GM08714 (cell line): ENCODE measurements around the gene ERC2.

Source experiments
- H3K4me3 ChIP-seq: fragments of 200-500 bp; sonication (Bioruptor generic); 2 replicates; pipeline ENCODE4 v1.5.1; 2014; ENCODE audit warnings: mild to moderate bottlenecking, low read length, inconsistent platforms
- ZNF274 ChIP-seq: IDR thresholded peaks from 2 replicates; pipeline ENCODE4 v1.6.1; 2012; ENCODE audit warnings: mild to moderate bottlenecking, low read depth, low read length

The ERC2 gene

DNA sequence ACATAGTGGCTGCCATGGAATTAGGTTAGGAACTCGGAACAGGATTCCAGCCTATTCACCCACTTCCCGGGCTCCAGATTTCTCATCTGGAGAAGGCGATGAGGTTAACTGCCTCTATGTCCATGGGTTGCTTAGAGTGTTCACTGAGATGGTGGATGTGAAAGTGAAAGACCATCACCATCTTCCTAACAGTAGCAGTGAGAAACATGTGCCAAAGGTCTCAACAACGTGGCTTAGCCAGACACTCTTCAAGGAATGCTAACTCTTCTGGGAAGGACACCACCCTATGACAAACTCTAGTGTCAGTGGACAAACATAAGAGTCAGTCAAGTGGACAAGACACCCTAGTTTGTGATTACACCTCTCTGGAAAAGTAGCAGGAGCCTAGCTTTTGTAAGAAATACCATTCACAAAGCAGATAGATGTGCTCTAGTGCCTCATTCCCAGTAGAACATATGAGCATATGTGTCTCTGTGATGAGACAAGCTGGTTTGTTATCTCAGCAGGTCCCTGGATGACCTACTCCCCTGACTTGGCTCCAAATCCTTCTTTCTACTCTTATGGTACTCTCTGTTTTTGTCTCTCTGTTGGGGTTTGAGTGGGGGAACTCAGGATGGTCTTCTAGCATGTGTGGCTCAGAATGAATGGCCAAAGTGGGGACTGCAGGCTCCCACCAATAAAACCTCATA lies 770.9 kb downstream of the ERC2 start:
- no peak for TF ChIP-seq ZNF274
- no peak overlapping the region for H3K4me3 ChIP-seq

DNA sequence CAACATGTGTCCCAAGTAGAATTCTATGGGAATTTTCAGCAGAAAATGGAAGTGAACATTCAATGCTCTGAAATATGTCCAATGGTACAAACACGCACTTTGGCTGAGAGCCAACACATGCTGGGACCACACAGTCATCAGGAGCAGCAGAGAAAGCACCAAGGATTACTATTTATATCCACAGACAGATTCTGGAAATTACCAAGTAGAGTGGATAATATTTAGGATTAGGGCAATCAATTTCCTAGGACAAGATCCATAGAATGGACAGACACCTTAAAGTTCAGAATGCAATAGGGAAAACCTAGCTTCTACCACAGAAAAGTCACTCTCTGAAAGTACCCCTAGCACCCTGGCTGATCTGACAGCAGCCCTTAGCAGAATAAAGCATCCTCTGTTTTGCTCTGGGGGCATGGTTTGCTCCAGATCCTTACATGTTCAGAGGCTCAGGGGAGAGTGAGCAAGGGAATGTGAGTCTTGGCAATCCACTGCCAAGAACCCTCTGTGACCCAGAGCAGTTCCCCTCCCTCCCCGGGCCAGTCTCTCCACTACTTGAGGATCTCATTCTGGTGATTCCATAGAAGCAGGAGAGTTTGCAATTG lies 775.2 kb downstream of the ERC2 start:
- no peak overlapping the region for H3K4me3 ChIP-seq
- no peak for TF ChIP-seq ZNF274

DNA sequence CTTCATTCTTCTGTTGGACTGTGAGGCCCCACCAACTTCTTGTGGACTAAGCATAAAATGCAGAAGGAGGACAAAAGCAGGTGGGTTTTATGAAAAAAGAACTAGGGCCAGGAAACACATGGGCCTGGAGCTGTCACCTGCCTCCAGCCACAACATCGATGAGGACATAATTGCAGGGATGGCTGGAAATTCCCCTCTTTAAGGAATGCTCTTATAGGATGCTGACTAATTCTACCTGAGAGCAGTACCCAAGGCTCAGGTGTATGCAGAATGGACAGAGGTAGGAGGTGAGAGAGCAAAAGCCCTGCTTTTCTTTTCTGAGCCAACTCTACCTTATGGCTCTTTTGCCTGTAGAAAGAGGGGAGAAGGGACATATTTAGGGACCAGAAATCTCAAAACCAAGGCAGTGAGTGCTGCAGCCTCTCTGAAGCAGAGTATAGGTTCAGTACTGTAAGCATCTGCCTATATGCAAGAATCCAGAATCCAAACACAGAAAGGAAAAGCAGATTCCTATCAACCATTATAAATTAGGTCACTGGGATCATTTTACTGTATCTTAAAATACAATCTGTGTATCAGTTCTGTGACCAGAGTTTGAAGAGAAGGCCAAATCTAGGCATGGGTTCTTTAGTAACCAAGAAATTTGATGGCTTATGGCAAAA lies 775.8 kb downstream of the ERC2 start:
- no peak for TF ChIP-seq ZNF274
- no peak overlapping the region for H3K4me3 ChIP-seq

DNA sequence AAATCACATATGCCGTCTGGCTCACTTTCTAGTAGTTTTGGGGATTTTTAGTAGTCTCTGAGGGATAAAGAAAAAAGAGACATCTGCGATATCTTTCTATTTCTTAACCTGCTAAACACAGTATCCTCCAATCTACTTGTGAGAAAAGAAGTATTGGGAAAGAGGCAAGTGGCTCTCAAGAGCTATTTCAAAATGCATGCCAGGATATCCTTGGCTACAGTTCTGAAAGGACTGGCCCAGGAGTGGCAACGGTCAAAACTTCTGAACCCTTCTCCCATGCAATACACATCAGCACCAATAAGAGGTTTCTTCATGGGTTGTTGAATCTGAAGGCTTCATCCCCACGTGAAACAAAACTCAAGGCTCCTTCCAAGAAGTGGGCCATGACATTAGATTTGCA lies 777.1 kb downstream of the ERC2 start:
- no peak for TF ChIP-seq ZNF274
- H3K4me3 ChIP-seq = no peak overlapping the region

DNA sequence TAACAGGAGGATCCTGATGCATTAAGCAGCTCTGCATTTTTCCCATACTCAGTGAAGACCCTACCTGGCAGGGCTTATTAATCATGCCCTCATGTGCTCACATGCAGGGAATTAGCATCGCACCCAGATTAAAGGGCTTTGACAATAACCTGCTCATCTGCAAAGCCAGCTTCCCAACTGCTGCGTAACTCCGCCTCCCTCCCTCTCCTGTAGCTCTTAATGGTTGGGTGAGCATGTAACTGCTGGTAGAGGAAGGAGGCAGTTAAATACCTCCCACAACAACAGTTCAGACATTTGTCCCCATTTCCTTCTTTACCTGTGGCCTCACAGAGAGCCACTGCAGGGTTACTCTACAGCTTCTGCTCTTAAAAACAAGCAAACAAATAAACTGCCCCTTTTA lies 777.5 kb downstream of the ERC2 start:
- TF ChIP-seq ZNF274 = no peak
- no peak overlapping the region for H3K4me3 ChIP-seq

DNA sequence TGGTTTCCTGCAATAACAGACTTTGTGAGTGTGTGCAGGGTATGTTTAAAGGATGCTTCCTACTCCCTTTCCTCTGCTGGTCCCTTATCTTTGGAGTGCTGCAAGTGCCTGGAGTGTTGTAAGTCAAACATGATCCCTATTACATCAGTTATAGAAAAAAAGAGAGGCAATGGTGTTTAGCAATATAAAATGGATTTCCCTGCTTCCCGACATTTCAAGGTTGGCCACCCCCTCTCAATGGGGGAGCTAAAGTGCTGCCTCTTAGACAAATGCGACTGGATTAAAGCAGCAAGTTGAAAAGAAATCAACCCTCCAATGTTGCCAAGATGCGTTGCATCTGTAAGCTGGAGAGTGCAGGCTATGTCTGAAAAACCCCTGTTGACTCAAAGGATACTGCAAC lies 778.1 kb downstream of the ERC2 start:
- TF ChIP-seq ZNF274 = no peak
- no peak overlapping the region for H3K4me3 ChIP-seq

DNA sequence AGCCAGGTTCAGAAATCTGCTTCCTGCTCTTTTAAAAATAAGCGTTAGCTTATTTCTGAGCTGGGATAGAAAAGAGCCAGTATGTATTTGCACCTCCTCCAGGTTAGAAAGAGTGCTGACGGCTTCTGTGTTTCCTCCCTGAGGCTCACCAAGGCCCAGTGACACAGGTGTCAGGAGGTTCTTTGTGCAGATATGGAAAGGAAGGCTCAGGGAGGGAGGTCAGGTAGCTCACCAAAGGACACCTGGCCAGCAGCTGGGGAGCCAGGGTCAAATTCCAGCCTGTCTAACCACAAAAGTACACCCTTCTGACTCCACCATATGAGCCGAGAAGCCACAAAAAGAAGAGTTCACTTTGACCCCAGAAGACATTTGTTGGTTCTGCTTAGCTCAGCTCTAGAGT lies 780.1 kb downstream of the ERC2 start:
- no peak overlapping the region for H3K4me3 ChIP-seq
- TF ChIP-seq ZNF274 = no peak

DNA sequence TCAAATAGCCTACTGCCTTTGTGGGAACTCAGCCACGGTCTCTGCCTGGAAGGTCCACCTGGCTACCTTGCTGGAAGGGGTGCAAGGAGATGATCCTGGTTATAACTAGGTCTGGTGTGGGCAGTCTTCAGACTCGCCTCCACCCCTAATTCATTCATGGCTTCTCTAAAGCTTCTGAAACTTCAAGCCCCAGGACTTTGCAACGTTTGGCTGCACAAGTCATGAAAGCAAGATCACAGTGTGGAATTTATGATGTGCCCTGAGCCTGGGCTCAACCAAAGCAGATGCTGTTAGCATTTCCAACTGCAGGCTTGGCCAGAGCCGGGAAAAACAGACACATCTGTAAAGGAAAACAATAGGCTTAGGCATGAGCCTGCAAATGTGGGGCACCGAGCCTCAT lies 780.7 kb downstream of the ERC2 start:
- TF ChIP-seq ZNF274 = no peak
- no peak overlapping the region for H3K4me3 ChIP-seq

DNA sequence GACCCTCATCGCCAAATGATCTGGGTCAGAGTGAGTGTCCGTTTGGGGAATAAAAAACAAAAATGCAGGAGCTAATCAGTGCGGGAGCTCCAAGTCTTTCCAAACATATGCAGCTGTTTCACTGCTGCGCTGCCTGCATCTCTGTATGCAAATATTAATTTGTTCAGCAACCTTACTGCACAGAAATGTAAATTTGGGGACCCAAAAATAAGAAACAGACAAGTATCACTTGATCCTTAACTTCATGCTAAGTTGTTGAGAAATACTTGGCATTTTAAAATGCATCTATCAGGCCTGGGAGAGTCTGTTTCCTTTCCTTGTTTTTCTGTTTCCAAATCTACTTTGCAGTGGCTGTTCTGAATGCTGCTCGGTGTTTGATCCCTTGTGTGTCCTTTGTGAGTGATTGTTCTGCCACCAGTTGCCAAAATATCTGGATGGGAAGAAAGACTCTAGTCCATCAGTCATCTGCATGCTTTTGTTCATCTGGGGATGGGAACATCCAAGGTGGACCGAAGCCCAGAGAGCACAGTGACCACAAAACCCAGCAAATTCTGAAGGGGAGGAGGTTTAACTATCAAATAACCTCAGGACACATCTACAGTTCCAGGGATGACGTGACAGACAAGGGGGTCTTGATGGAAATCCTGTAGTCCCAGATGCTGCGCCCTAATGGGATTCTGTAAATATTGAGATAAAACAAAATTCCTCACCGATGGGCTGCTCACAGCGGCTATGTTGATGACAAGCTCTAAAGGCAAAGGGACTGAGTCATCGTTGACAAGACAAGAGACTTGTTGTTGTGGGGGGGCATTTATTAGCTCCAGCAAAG lies 781.6 kb downstream of the ERC2 start:
- no peak for TF ChIP-seq ZNF274
- H3K4me3 ChIP-seq = no peak overlapping the region

DNA sequence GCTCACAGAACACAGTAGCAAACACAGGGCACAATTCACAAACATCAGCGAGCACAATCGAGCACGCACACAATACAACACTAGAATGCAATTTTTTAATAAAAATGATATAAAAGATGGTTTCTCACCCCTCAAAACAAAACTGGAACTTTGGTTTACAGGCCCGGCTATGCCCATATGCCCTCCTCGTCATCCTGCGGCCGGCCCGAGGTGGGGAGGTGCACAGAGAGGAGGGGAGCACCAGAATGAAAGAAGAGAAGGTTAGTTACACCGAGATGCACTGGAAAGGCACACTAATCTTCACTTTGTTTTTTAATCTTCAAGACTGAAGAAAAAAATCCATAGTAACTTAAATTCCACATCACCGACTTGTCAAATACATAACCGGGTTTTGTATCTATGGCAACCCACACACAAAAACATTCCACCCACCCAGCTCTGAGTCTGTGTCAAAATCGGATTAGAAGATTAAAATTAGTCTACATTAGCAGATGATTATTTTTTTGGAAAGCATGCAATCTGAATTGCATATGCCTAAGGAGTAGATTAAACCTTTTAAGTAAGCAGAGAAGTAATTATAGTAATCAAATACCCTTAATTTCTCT lies 784.5 kb downstream of the ERC2 start:
- no peak overlapping the region for H3K4me3 ChIP-seq
- TF ChIP-seq ZNF274 = no peak

DNA sequence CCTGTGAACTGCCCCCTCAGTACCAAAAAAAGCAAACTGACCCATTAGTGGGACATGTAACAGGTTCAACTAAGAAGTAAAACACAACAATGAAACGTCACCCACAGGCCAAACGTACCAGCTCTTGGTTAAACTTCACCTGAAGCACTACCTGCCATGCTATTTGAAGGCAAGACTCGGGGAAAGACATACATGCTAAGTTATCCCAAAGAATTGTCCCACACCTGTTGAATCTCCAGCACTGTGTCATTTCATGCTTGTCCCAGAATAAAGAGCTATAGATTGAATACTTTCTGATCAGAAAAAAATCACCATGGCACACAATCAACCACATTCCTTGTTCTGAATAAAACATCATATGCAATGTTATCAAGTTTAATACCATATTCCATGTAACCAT lies 785.8 kb downstream of the ERC2 start:
- no peak for TF ChIP-seq ZNF274
- no peak overlapping the region for H3K4me3 ChIP-seq

DNA sequence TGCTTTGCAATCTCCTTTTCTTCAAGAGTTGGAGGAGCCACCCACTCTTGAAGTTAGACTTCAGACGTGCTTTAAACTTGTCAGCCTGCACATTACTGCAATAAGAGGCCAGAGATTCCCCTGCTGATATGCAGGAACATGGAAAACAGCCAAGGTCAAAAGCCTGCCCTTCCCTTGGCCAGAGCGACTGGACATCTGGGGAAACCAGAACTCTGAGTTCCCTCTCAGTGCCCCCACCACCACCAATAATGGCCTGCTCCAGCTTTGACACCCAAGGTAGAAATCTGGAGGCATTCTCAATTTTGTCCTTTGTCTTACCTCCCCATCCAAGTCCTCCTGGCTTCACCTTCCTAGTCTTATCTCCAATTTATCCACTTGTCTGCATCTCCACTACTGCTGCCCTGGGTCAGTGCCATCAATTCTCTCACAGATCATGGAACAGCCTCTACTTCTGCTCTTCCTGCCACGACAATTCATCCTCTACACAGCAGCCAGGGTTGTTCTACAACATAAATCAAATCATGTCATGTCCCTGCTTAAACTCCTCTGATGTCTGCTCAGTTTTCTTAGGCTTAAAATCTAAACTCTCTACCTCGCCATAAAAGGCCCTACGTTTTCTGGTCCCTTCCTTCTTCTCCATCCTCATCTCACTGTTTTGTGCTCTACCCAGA lies 789.6 kb downstream of the ERC2 start:
- TF ChIP-seq ZNF274 = no peak
- H3K4me3 ChIP-seq = no peak overlapping the region

DNA sequence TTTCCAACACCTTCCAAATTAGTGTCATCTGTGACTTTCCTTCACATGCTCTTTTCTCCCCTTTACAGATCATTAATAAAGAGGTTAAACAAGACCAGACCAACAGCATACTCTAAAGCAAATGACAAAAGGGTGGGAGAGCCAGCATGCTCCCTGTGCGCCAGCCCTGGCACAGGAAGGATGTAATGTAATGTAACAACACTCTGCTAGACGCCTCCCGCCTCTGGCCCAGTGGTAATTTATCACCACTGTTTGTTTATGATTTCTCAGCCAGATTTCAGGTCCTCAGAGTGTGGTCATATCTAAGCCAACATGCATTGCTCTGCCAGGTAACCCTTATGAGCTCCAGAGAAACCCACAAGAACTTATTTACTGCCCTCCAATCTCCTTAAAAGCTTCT lies 791.6 kb downstream of the ERC2 start:
- no peak for TF ChIP-seq ZNF274
- H3K4me3 ChIP-seq = no peak overlapping the region

DNA sequence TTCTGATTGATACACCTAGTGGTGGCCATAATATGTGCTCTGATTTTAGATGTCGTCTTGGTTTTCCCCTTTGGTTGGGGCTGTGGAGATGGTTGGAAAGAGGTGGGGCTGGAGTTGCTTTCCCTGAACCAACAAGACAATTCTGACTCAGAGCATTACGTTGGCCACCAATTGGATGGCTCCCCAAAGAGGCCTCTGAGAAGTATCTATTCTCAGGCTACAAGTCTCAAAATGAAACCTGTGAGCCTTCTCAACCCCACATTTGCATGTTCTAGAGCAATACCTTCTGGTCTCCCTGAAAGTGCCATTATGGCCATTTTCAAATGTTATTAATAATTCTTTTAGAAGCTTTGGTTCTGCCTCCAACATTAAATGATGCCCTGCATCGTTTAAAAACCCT lies 792.8 kb downstream of the ERC2 start:
- H3K4me3 ChIP-seq = no peak overlapping the region; the same call in 1 of the 2 replicates
- no peak for TF ChIP-seq ZNF274
